Nephron (organoid): ENCODE data around the gene ZFP36L1.
A peak's percentile ranks its signal among the peaks of the same experiment; 100 is the strongest.

Experiments
- H3K27ac Mint-ChIP-seq, 3 experiments: 2 replicates each; pipeline ENCODE4 v1.8.0; 2020; ENCODE audit warnings: mixed read lengths in 3 of 3, mild to moderate bottlenecking in 2 of 3, moderate library complexity in 1 of 3
- H3K27me3 Mint-ChIP-seq: 2 replicates; pipeline ENCODE4 v1.8.0; 2021; ENCODE audit warnings: low read depth, mild to moderate bottlenecking, moderate library complexity, mixed read lengths
- H3K36me3 Mint-ChIP-seq: 2 replicates; pipeline ENCODE4 v1.8.0; 2020; ENCODE audit warnings: low read depth, mixed read lengths
- H3K4me1 Mint-ChIP-seq: 2 replicates; pipeline ENCODE4 v1.8.0; 2020; ENCODE audit warnings: mixed read lengths
- H3K4me3 Mint-ChIP-seq, 3 experiments: 2 replicates each; pipeline ENCODE4 v1.8.0; 2020; ENCODE audit warnings: mild to moderate bottlenecking in 3 of 3, mixed read lengths in 3 of 3, moderate library complexity in 2 of 3
- H3K9me3 Mint-ChIP-seq: 2 replicates; pipeline ENCODE4 v1.8.0; 2020; ENCODE audit warnings: mixed read lengths
- CTCF ChIP-seq, 3 experiments: fragments of 200-600 bp; sonication (generic); IDR thresholded peaks; one replicate each; pipeline ENCODE4 v1.5.0; 2021; ENCODE audit warnings: antibody characterized with exemption in 3 of 3; ENCODE audit not compliant: unreplicated experiment in 3 of 3

ZFP36L1 gene

GRCh38 chr14:68792979-68793733 lies at the start of gene ZFP36L1:
TSS of gene ZFP36L1 (minus strand) at chr14:68793067. CDS start at chr14:68792938, 129 bp downstream.
- Mint-ChIP-seq H3K27ac (peak within 1 kb of the TSS; percentile 97 to 100 (median 100)), H3K9me3 (no peaks in the 10 kb centered on the region), H3K27me3 (peaks cover 10% of the 10 kb centered on the region), H3K4me1 (peaks cover 23% of the 10 kb centered on the region), H3K36me3 (peaks cover 47% of the 10 kb centered on the region), H3K4me3 (peak within 1 kb of the TSS; percentile 99 to 100 (median 99))
- TF ChIP-seq CTCF (IDR thresholded peaks at IDR 0.05; ENCODE audit: unreplicated experiment in 3 of 3): no peak

- no peak for TF ChIP-seq CTCF (IDR thresholded peaks at IDR 0.05; ENCODE audit: unreplicated experiment in 3 of 3)
- H3K27ac Mint-ChIP-seq: peak overlapping the region; percentile 15 to 78 (median 35)
- no peak overlapping the region for H3K4me3 Mint-ChIP-seq
- H3K9me3 Mint-ChIP-seq: peaks cover 16% of the 10 kb centered on the region
- H3K4me1 Mint-ChIP-seq: peaks cover 29% of the 10 kb centered on the region
- H3K27me3 Mint-ChIP-seq: peaks cover 3% of the 10 kb centered on the region
- peaks cover 8% of the 10 kb centered on the region for H3K36me3 Mint-ChIP-seq
Observed at GRCh38 chr14:68842298-68842697, 49.4 kb upstream of the ZFP36L1 start.

GRCh38 chr14:68841016-68841809 lies 48.3 kb upstream of the ZFP36L1 start:
- Mint-ChIP-seq H3K27ac (peak overlapping the region; percentile 6 to 78 (median 35)), H3K4me3 (no peak overlapping the region), H3K4me1 (peaks cover 29% of the 10 kb centered on the region), H3K36me3 (peaks cover 14% of the 10 kb centered on the region), H3K27me3 (peaks cover 3% of the 10 kb centered on the region), H3K9me3 (peaks cover 24% of the 10 kb centered on the region)
- TF ChIP-seq CTCF (IDR thresholded peaks at IDR 0.05; ENCODE audit: unreplicated experiment in 3 of 3): no peak

- Mint-ChIP-seq H3K4me3 (no peak overlapping the region), H3K4me1 (peaks cover 29% of the 10 kb centered on the region), H3K27ac (no peak overlapping the region), H3K9me3 (peaks cover 32% of the 10 kb centered on the region), H3K36me3 (peaks cover 21% of the 10 kb centered on the region), H3K27me3 (peaks cover 3% of the 10 kb centered on the region)
- no peak for TF ChIP-seq CTCF (IDR thresholded peaks at IDR 0.05; ENCODE audit: unreplicated experiment in 3 of 3)
Observed at GRCh38 chr14:68840454-68840853, 47.6 kb upstream of the ZFP36L1 start.

GRCh38 chr14:68836082-68836481 lies 43.2 kb upstream of the ZFP36L1 start:
- no peaks in the 10 kb centered on the region for H3K4me1 Mint-ChIP-seq
- H3K9me3 Mint-ChIP-seq: peaks cover 62% of the 10 kb centered on the region
- peaks cover 27% of the 10 kb centered on the region for H3K36me3 Mint-ChIP-seq
- H3K4me3 Mint-ChIP-seq: no peak overlapping the region
- TF ChIP-seq CTCF (IDR thresholded peaks at IDR 0.05; ENCODE audit: unreplicated experiment in 3 of 3): no peak
- H3K27ac Mint-ChIP-seq: no peak overlapping the region
- peaks cover 3% of the 10 kb centered on the region for H3K27me3 Mint-ChIP-seq
